ENCODE data around the gene KCNJ2. TPM values are rescaled to one million over a fixed set of nuclear protein-coding genes. Genes with fewer than 3 reads are reported as not detected.

Gene KCNJ2
- total and polyA plus RNA-seq, 4 donors: 6.4 to 12.7 (median 8.2) TPM

- H3K9me3 ChIP-seq (ENCODE audit: control insufficient read depth in 4 of 4, insufficient read depth in 3 of 4, low read length in 3 of 4): no peaks in the 10 kb centered on the region
- no peaks in the 10 kb centered on the region for H3K27me3 ChIP-seq (ENCODE audit: control insufficient read depth in 3 of 3, insufficient read depth in 3 of 3, low read length in 2 of 3)
- ATAC-seq (ENCODE audit: insufficient read depth, low FRiP score): no peak
- peak; percentile 36 for TF ChIP-seq CTCF (IDR thresholded peaks at IDR 0.05; ENCODE audit: control extremely low read depth, extremely low read depth)
- H3K4me3 ChIP-seq: no peak overlapping the region
- WGBS, 2 donors: 25 to 36% methylated on average over 6 of the region's 6 CpGs
- peak in 2 of 3 donors; percentile 60 to 73 for DNase-seq
- no peaks in the 10 kb centered on the region for H3K36me3 ChIP-seq (ENCODE audit: control insufficient read depth in 4 of 4, insufficient read depth in 4 of 4, low read length in 4 of 4)
- H3K9ac ChIP-seq (ENCODE audit: insufficient read depth in 1 of 2, low read length in 2 of 2): no peak overlapping the region
- no peaks in the 10 kb centered on the region for H3K4me1 ChIP-seq (ENCODE audit: control insufficient read depth in 5 of 5, insufficient read depth in 5 of 5, low read length in 5 of 5)
- H3K27ac ChIP-seq (ENCODE audit: low read depth in 1 of 2, low read length in 1 of 2): no peak overlapping the region
Measured at GRCh38 chr17:70144260-70144846, 25.0 kb upstream of the KCNJ2 start.

- peaks cover 0 to 2% (median 0%) of the 10 kb centered on the region in 4 donors for H3K9me3 ChIP-seq (ENCODE audit: control insufficient read depth in 4 of 4, insufficient read depth in 3 of 4, low read length in 3 of 4)
- no peaks in the 10 kb centered on the region for H3K36me3 ChIP-seq (ENCODE audit: control insufficient read depth in 4 of 4, insufficient read depth in 4 of 4, low read length in 4 of 4)
- no peak for DNase-seq
- H3K4me3 ChIP-seq: no peak overlapping the region
- H3K27me3 ChIP-seq (ENCODE audit: control insufficient read depth in 3 of 3, insufficient read depth in 3 of 3, low read length in 2 of 3): no peaks in the 10 kb centered on the region
- no peak for TF ChIP-seq CTCF (IDR thresholded peaks at IDR 0.05; ENCODE audit: control extremely low read depth, extremely low read depth)
- no peak for ATAC-seq (ENCODE audit: insufficient read depth, low FRiP score)
- no peak overlapping the region for H3K27ac ChIP-seq (ENCODE audit: low read depth in 1 of 2, low read length in 1 of 2)
- H3K9ac ChIP-seq (ENCODE audit: insufficient read depth in 1 of 2, low read length in 2 of 2): no peak overlapping the region
- H3K4me1 ChIP-seq (ENCODE audit: control insufficient read depth in 5 of 5, insufficient read depth in 5 of 5, low read length in 5 of 5): no peaks in the 10 kb centered on the region
- 93 to 95% methylated on average over 3 of the region's 3 CpGs for WGBS, 2 donors
Measured at GRCh38 chr17:70153210-70153609, 16.1 kb upstream of the KCNJ2 start.

- no peak overlapping the region for H3K4me3 ChIP-seq
- no peak for TF ChIP-seq CTCF (IDR thresholded peaks at IDR 0.05; ENCODE audit: control extremely low read depth, extremely low read depth)
- ATAC-seq (ENCODE audit: insufficient read depth, low FRiP score): no peak
Measured at GRCh38 chr17:70157151-70157550, 12.2 kb upstream of the KCNJ2 start.

GRCh38 chr17:70158180-70158579 lies 11.2 kb upstream of the KCNJ2 start:
- Histone ChIP-seq H3K4me3 (no peak overlapping the region), H3K9me3 (ENCODE audit: control insufficient read depth in 4 of 4, insufficient read depth in 3 of 4, low read length in 3 of 4) (peaks cover 0 to 2% (median 0%) of the 10 kb centered on the region in 4 donors), H3K4me1 (ENCODE audit: control insufficient read depth in 5 of 5, insufficient read depth in 5 of 5, low read length in 5 of 5) (no peaks in the 10 kb centered on the region), H3K27ac (ENCODE audit: low read depth in 1 of 2, low read length in 1 of 2) (no peak overlapping the region), H3K36me3 (ENCODE audit: control insufficient read depth in 4 of 4, insufficient read depth in 4 of 4, low read length in 4 of 4) (no peaks in the 10 kb centered on the region), H3K27me3 (ENCODE audit: control insufficient read depth in 3 of 3, insufficient read depth in 3 of 3, low read length in 2 of 3) (no peaks in the 10 kb centered on the region), H3K9ac (ENCODE audit: insufficient read depth in 1 of 2, low read length in 2 of 2) (no peak overlapping the region)
- no peak for TF ChIP-seq CTCF (IDR thresholded peaks at IDR 0.05; ENCODE audit: control extremely low read depth, extremely low read depth)
- WGBS, 2 donors: 48 to 58% methylated on average over 4 of the region's 4 CpGs
- ATAC-seq (ENCODE audit: insufficient read depth, low FRiP score): no peak
- no peak for DNase-seq

More at GRCh38 chr17:70157151-70157550, 12.2 kb upstream of the KCNJ2 start:
- H3K4me1 ChIP-seq (ENCODE audit: control insufficient read depth in 5 of 5, insufficient read depth in 5 of 5, low read length in 5 of 5): no peaks in the 10 kb centered on the region
- peaks cover 0 to 2% (median 0%) of the 10 kb centered on the region in 4 donors for H3K9me3 ChIP-seq (ENCODE audit: control insufficient read depth in 4 of 4, insufficient read depth in 3 of 4, low read length in 3 of 4)
- 85 to 94% methylated on average over 4 of the region's 4 CpGs for WGBS, 2 donors
- DNase-seq: no peak
- no peak overlapping the region for H3K9ac ChIP-seq (ENCODE audit: insufficient read depth in 1 of 2, low read length in 2 of 2)
- no peaks in the 10 kb centered on the region for H3K36me3 ChIP-seq (ENCODE audit: control insufficient read depth in 4 of 4, insufficient read depth in 4 of 4, low read length in 4 of 4)
- H3K27me3 ChIP-seq (ENCODE audit: control insufficient read depth in 3 of 3, insufficient read depth in 3 of 3, low read length in 2 of 3): no peaks in the 10 kb centered on the region
- H3K27ac ChIP-seq (ENCODE audit: low read depth in 1 of 2, low read length in 1 of 2): no peak overlapping the region
